ENCODE results near the gene ITGA11. TPM values are rescaled to one million over a fixed set of nuclear protein-coding genes. Genes with fewer than 3 reads are reported as not detected.

The ITGA11 gene
- total and polyA plus RNA-seq, 2 donors from 2014 or later: 3.4 to 11.1 TPM

DNA sequence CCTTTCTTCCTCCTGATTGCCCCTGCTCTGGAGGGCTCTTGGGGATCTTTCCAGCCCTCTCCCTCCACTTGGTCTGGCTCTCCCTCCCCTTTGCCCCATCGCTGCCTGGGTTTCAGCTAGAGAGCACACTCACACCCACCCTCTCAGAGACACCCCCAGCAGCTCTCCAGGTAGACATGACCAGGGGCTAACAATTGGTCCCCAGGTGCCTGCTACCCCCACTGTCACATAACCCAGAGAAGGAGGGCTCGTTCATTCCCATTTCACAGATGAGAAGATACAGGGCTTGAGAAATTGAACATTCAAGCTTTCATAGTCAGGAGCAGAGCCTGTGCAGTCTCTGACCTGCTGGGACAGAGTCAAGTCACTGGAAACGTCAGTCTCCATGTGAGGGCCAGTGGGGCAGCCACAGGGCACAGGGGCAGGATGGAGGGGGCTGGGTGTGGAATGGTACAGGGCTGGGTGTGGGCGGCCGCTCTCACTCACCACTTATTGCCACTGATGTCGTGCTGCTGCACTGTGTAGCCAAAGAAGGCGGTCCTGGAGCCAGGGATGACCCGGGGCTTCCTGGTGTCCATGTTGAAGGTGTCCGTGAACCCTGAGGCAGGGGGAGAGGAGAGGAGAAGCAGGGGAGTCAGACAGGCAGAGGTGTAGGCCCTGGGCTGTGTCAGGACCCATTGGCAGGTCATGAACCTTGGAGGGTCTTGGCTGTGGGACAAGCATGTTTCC, 29.4 kb downstream of the ITGA11 start:
- no peak overlapping the region for H3K9ac ChIP-seq (ENCODE audit: low read length in 3 of 3)
- FAIRE-seq (no peak), DNase-seq (peak in 2 of 5 donors; percentile 4 to 24)
- H3K36me3 ChIP-seq (ENCODE audit: control insufficient read depth in 2 of 3, insufficient read depth in 3 of 3, low read length in 3 of 3): no peaks in the 10 kb centered on the region
- intact Hi-C loops (cut with DNase I): no loop called here
- H3K4me1 ChIP-seq (ENCODE audit: control insufficient read depth in 2 of 3, insufficient read depth in 2 of 3, low read depth in 1 of 3, low read length in 3 of 3): peaks cover 0 to under 1% (median 0%) of the 10 kb centered on the region in 3 donors
- no peak overlapping the region for H3K4me3 ChIP-seq (ENCODE audit: low read length in 3 of 3)
- H3K27me3 ChIP-seq (ENCODE audit: control insufficient read depth, insufficient read depth, low read length): no peaks in the 10 kb centered on the region
- H3K9me3 ChIP-seq (ENCODE audit: control insufficient read depth in 2 of 3, insufficient read depth in 1 of 3, low read length in 3 of 3): no peaks in the 10 kb centered on the region
- TF ChIP-seq, protein P1, sequence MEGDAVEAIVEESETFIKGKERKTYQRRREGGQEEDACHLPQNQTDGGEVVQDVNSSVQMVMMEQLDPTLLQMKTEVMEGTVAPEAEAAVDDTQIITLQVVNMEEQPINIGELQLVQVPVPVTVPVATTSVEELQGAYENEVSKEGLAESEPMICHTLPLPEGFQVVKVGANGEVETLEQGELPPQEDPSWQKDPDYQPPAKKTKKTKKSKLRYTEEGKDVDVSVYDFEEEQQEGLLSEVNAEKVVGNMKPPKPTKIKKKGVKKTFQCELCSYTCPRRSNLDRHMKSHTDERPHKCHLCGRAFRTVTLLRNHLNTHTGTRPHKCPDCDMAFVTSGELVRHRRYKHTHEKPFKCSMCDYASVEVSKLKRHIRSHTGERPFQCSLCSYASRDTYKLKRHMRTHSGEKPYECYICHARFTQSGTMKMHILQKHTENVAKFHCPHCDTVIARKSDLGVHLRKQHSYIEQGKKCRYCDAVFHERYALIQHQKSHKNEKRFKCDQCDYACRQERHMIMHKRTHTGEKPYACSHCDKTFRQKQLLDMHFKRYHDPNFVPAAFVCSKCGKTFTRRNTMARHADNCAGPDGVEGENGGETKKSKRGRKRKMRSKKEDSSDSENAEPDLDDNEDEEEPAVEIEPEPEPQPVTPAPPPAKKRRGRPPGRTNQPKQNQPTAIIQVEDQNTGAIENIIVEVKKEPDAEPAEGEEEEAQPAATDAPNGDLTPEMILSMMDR (IDR thresholded peaks at IDR 0.05; ENCODE audit: borderline replicate concordance, extremely low read depth, insufficient read depth): no peak
- no peak overlapping the region for H3K27ac ChIP-seq (ENCODE audit: low read depth in 2 of 2, low read length in 2 of 2)

DNA sequence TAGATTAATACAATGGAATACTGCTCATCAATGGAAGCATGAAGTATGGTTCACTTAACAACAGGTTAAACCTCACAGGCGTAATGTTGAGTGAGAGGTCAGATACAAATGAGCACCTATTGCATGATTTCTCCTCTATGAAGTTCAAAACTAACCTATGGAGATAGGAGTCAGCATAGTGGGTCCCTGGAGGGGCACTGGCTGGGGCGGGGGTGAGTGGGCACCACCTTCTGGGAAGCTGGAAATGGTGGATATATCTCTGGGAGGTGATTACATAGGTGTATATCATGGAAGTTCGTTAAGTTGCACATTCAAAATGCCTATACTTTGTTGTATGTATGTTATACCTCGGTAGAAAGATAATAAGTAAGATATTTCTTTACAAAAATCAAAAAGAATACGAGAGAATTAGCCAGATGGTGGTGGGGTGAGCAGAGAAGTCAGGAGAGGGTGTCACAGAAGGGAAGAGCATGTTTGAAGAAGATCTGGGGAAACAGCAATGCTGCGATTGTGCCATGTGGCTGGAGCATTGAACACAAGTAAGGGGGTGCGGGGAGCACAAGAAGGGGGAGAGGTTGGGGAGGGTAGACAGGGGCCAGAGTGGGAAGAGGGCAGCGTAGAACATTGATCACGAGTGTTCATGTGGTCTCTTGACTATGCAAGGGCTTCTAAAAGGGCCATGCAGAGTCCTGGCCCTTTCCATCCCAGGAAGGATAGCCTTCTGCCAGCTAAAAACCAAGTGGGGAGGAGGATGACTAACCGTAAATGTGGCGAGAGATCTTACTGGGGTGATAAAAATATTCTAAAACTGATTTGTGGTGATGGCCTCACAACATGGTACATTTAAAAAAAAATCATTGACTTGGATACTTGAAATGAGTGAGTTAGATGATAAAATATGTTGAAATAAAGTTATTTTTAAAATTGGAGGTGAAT, 30.2 kb downstream of the ITGA11 start:
- Histone ChIP-seq H3K36me3 (ENCODE audit: control insufficient read depth in 2 of 3, insufficient read depth in 3 of 3, low read length in 3 of 3) (no peaks in the 10 kb centered on the region), H3K9me3 (ENCODE audit: control insufficient read depth in 2 of 3, insufficient read depth in 1 of 3, low read length in 3 of 3) (no peaks in the 10 kb centered on the region), H3K27me3 (ENCODE audit: control insufficient read depth, insufficient read depth, low read length) (no peaks in the 10 kb centered on the region), H3K9ac (ENCODE audit: low read length in 3 of 3) (no peak overlapping the region), H3K27ac (ENCODE audit: low read depth in 2 of 2, low read length in 2 of 2) (no peak overlapping the region), H3K4me1 (ENCODE audit: control insufficient read depth in 2 of 3, insufficient read depth in 2 of 3, low read depth in 1 of 3, low read length in 3 of 3) (no peaks in the 10 kb centered on the region), H3K4me3 (ENCODE audit: low read length in 3 of 3) (no peak overlapping the region)
- DNase-seq (peak in 3 of 5 donors; percentile 5 to 28 (median 7)), FAIRE-seq (no peak)
- intact Hi-C loops (cut with DNase I): no loop called here
- TF ChIP-seq, protein P1 (IDR thresholded peaks at IDR 0.05; ENCODE audit: borderline replicate concordance, extremely low read depth, insufficient read depth): no peak

DNA sequence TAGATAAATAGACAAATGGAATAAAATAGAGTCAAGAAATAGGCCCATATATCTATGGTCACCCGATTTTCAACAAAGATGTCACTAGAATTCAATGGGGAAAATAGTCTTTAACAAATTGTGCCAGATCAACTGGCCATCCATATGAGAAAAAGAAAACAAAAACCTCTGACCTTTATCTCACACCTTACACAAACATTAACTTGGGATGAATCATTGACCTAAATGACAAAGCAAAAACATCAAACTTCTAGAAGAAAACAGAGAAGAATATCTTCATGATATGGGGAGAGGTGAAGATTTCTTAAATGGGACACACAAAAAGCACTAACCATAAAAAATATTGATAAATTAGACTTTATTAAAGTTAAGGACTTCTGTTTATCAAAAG, 31.9 kb downstream of the ITGA11 start:
- H3K4me3 ChIP-seq (ENCODE audit: low read length in 3 of 3): no peak overlapping the region
- no peak overlapping the region for H3K9ac ChIP-seq (ENCODE audit: low read length in 3 of 3)
- H3K9me3 ChIP-seq (ENCODE audit: control insufficient read depth in 2 of 3, insufficient read depth in 1 of 3, low read length in 3 of 3): peaks cover 0 to 2% (median 0%) of the 10 kb centered on the region in 3 donors
- TF ChIP-seq, protein P1 (IDR thresholded peaks at IDR 0.05; ENCODE audit: borderline replicate concordance, extremely low read depth, insufficient read depth): no peak
- no peak overlapping the region for H3K27ac ChIP-seq (ENCODE audit: low read depth in 2 of 2, low read length in 2 of 2)
- FAIRE-seq (no peak), DNase-seq (peak in 1 of 5 donors; percentile 45)
- H3K36me3 ChIP-seq (ENCODE audit: control insufficient read depth in 2 of 3, insufficient read depth in 3 of 3, low read length in 3 of 3): no peaks in the 10 kb centered on the region
- H3K4me1 ChIP-seq (ENCODE audit: control insufficient read depth in 2 of 3, insufficient read depth in 2 of 3, low read depth in 1 of 3, low read length in 3 of 3): no peaks in the 10 kb centered on the region
- no peaks in the 10 kb centered on the region for H3K27me3 ChIP-seq (ENCODE audit: control insufficient read depth, insufficient read depth, low read length)
- intact Hi-C loops (cut with DNase I): no loop called here

Data from kidney (tissue), 14 donors.